Ascending aorta (tissue), 2 donors: ENCODE data around the gene ARFIP2. TPM values are rescaled to one million over a fixed set of nuclear protein-coding genes. Genes with fewer than 3 reads are reported as not detected.

Experiments
- DNase-seq, 2 donors: peaks; one replicate each; pipeline ENCODE4 v3.0.0-alpha.2; 2019; ENCODE audit warnings: low spot score in 2 of 2
- H3K27ac ChIP-seq, 2 donors: fragments of 200-600 bp; sonication (generic); one replicate each; pipeline ENCODE4 v1.5.1; 2016 to 2017; ENCODE audit warnings: mild to moderate bottlenecking in 1 of 2
- H3K27me3 ChIP-seq: fragments of 200-600 bp; sonication (generic); one replicate; pipeline ENCODE4 v1.5.1; 2017
- H3K36me3 ChIP-seq, 2 donors: fragments of 200-600 bp; sonication (generic); one replicate each; pipeline ENCODE4 v1.5.1; 2016
- H3K4me1 ChIP-seq, 2 donors: fragments of 200-600 bp; sonication (generic); one replicate each; pipeline ENCODE4 v1.5.1; 2016 to 2017; ENCODE audit warnings: mild to moderate bottlenecking in 1 of 2
- H3K4me3 ChIP-seq, 2 donors: fragments of 200-600 bp; sonication (generic); one replicate each; pipeline ENCODE4 v1.5.1; 2016 to 2017; ENCODE audit warnings: mild to moderate bottlenecking in 1 of 2
- H3K9me3 ChIP-seq, 2 donors: fragments of 200-600 bp; sonication (generic); one replicate each; pipeline ENCODE4 v1.5.1; 2016
- intact Hi-C: fragments of 100-400 bp; cut with DNase I; formaldehyde crosslinking; loops from one replicate; pipeline ENCODE4 v1.15.1; 2023
- total RNA-seq: library from RNA; depleted of rRNA; stranded (reverse); fragments of >200 nt; gene quantifications from one replicate; pipeline ENCODE4 v1.1.0, GENCODE V29; 2016
- TF ChIP-seq, protein P1 (sequence below), 3 experiments: fragments of 200-600 bp in 2 of 3; fragments of 450-650 bp in 1 of 3; sonication (generic) in 2 of 3; IDR thresholded peaks; one replicate each; pipeline ENCODE4 v1.5.1; 2016 to 2019; ENCODE audit warnings: antibody characterized with exemption in 3 of 3, mild to moderate bottlenecking in 1 of 3, moderate library complexity in 1 of 3

Gene ARFIP2
- total RNA-seq, 1 donor from 2014 or later: 87.8 TPM

DNA sequence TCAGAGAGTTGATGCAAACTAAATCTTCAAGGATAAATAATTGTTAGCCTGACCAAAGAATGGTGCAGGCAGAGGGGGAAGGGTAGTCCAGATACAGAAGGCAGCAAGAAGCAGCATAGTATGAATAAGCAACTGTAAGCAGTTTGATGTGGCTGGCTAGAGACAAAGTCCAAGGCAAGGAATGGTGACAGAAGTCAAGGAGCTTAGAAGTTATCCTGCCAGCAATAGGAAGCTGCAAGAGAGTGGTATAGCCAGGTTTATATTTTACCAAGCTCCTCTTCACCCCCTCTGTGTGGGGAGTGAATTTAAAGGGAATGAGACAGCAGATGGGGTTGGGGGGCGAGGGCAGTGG, 22.1 kb downstream of the ARFIP2 start:
- Histone ChIP-seq H3K4me3 (no peak overlapping the region), H3K27me3 (no peaks in the 10 kb centered on the region), H3K4me1 (no peaks in the 10 kb centered on the region), H3K36me3 (peaks cover 53 to 78% of the 10 kb centered on the region in 2 donors), H3K27ac (no peak overlapping the region), H3K9me3 (no peaks in the 10 kb centered on the region)
- TF ChIP-seq, protein P1, sequence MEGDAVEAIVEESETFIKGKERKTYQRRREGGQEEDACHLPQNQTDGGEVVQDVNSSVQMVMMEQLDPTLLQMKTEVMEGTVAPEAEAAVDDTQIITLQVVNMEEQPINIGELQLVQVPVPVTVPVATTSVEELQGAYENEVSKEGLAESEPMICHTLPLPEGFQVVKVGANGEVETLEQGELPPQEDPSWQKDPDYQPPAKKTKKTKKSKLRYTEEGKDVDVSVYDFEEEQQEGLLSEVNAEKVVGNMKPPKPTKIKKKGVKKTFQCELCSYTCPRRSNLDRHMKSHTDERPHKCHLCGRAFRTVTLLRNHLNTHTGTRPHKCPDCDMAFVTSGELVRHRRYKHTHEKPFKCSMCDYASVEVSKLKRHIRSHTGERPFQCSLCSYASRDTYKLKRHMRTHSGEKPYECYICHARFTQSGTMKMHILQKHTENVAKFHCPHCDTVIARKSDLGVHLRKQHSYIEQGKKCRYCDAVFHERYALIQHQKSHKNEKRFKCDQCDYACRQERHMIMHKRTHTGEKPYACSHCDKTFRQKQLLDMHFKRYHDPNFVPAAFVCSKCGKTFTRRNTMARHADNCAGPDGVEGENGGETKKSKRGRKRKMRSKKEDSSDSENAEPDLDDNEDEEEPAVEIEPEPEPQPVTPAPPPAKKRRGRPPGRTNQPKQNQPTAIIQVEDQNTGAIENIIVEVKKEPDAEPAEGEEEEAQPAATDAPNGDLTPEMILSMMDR (IDR thresholded peaks at IDR 0.05): no peak
- intact Hi-C loops: no loop called here
- DNase-seq: no peak

DNA sequence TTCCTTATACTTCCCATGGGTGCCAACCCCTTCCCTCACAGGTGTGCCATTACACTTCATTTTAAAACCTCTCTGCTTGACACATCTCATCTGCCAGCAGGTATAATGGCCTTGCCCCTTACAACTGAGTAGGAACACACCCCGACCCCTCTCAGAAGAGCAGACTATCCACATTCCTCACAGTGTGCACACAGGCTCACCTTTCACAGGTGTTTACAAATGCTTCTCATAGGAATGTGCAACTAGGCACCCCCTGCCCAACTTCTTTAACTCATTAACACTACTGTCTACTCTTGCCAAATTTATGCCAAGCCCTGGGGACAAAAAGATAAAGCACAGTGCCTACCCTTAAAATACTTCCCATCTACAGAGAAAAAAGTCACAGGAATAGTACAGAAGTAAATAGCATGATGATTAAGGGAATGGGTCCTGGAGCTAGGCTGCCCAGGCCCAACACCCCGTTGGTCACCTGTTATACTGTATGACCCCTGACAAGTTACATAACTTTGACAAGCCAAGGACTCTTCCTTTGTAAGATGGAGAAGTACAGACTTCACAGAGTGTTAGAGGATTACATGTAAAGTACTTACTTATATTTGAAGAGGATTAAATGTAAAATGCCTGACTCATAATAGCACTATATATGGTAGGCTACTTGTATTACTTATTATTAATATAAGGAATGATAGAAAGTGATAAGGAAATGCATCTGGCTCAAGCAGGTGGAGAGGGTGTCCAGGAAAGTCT, 22.6 kb downstream of the ARFIP2 start:
- DNase-seq: no peak
- Histone ChIP-seq H3K4me1 (no peaks in the 10 kb centered on the region), H3K36me3 (peaks cover 51 to 78% of the 10 kb centered on the region in 2 donors), H3K27me3 (no peaks in the 10 kb centered on the region), H3K4me3 (no peak overlapping the region), H3K27ac (no peak overlapping the region), H3K9me3 (no peaks in the 10 kb centered on the region)
- TF ChIP-seq, protein P1 (IDR thresholded peaks at IDR 0.05): no peak
- intact Hi-C loops: no loop called here

DNA sequence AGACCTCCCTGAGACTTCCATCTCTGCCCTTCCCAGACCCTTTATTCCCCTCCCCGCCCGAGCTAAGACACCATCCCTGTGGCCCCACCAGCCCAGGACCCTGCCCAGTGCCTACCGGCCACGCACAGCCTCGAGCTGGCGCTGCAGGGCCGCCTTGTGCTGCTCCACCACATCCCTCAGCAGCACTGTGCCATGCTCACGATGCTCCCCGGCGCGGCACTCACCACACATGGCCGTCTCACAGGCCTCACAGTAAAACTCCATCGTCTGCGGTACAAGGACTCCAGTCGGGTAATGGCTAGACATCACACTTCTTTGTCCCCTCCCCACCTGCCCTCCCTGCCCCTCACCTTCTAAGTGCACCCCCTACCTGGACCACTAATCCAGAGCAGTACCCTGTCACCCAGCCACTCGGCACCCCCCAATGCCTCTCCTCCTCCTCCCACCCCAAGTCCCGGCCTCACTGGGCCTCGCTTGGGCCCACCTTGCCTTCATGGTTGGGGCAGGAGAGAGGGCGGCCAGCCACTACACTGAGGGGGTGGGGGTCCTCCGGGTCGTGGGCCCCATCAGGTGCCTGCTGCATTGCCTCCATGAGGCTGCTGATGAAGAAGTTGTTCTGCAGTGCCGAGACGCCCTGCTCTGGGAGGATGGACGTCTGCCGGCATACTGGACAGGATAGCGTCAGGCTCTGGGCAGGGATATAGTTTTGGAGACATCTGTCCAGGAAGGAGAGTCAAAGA, 23.4 kb downstream of the ARFIP2 start:
- Histone ChIP-seq H3K4me3 (no peak overlapping the region), H3K27me3 (no peaks in the 10 kb centered on the region), H3K9me3 (no peaks in the 10 kb centered on the region), H3K27ac (no peak overlapping the region), H3K36me3 (peaks cover 46 to 79% of the 10 kb centered on the region in 2 donors), H3K4me1 (peaks cover 0 to 2% of the 10 kb centered on the region in 2 donors)
- intact Hi-C loops: no loop called here
- DNase-seq: no peak
- TF ChIP-seq, protein P1 (IDR thresholded peaks at IDR 0.05): no peak

DNA sequence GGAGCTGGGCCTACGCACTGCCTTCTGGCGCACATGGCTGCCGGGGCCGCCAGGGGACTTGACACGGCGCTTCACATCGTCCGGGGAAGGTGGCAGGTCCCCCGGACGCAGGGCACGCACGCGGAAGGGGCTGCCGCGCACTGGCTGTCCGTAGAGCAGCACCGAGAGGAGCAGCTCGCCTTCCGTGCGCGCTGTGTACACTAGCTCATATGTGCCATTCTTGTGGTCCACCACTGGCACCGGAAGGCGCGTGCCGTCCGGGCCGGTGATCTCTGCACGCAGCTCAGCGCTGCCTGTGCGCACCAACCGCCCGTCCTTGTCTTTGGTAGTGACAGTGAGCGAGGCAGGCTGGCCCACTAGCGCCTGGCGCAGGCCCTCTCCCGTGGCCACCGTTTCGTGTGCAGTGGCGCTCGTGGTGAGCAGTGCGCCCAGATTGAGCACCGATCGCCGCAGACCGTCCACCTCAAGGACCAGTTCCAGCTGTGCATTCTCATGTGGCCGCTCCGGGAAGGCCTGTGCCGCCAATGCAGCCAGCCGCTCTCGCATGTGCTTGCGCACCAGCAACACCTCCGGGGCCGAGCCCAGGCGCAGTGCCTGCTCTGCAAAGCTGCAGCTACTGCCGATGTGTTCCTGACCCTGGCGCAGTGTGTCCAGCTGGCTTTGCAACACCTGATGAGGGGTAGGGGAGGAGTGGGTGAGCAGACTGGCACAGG, 24.6 kb downstream of the ARFIP2 start:
- H3K4me1 ChIP-seq: peaks cover 5 to 10% of the 10 kb centered on the region in 2 donors
- H3K36me3 ChIP-seq: peaks cover 47 to 85% of the 10 kb centered on the region in 2 donors
- H3K27ac ChIP-seq: no peak overlapping the region
- no peak overlapping the region for H3K4me3 ChIP-seq
- H3K27me3 ChIP-seq: no peaks in the 10 kb centered on the region
- intact Hi-C loops: no loop called here
- TF ChIP-seq, protein P1 (IDR thresholded peaks at IDR 0.05): no peak
- DNase-seq: no peak
- no peaks in the 10 kb centered on the region for H3K9me3 ChIP-seq

DNA sequence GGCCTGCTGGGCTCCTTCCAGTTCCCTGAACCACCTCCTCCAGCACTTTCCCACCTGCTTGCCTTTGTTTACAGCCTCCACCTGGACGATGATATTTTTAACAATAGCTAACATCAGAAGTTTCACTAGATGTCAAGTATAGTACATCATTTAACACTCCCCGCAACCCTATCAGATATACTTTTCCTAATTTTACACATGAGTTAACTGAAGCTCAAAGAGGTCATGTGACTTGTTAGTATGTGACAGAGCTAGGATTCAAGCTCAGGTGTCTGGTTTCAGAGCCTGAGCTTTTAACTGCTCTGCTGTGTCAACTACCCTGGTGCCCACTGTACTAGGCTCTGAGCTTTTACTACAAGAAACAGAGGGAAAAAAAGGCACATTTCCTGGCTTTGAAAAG, 26.1 kb downstream of the ARFIP2 start:
- intact Hi-C loops: no loop called here
- Histone ChIP-seq H3K9me3 (no peaks in the 10 kb centered on the region), H3K4me1 (peaks cover 9 to 14% of the 10 kb centered on the region in 2 donors), H3K4me3 (no peak overlapping the region), H3K27me3 (no peaks in the 10 kb centered on the region), H3K27ac (no peak overlapping the region), H3K36me3 (peaks cover 62 to 94% of the 10 kb centered on the region in 2 donors)
- DNase-seq: no peak
- TF ChIP-seq, protein P1 (IDR thresholded peaks at IDR 0.05): no peak
